Endothelial cell (in vitro differentiated cells): Measurements from ENCODE around the gene UBE2Q1. TPM values are rescaled to one million over a fixed set of nuclear protein-coding genes. Genes with fewer than 3 reads are reported as not detected.

Experiments used
- DNase-seq: peaks from one replicate; pipeline ENCODE4 v3.0.0; 2021; ENCODE audit warnings: low spot score
- H3K27ac Mint-ChIP-seq: one replicate; pipeline ENCODE4 v1.8.0; 2021; ENCODE audit warnings: mixed read lengths, inconsistent platforms; ENCODE audit not compliant: unreplicated experiment
- H3K27me3 Mint-ChIP-seq: one replicate; pipeline ENCODE4 v1.8.0; 2021; ENCODE audit warnings: mild to moderate bottlenecking, moderate library complexity, mixed read lengths, inconsistent platforms; ENCODE audit not compliant: unreplicated experiment
- H3K36me3 Mint-ChIP-seq: one replicate; pipeline ENCODE4 v1.8.0; 2021; ENCODE audit warnings: mild to moderate bottlenecking, low read depth, mixed read lengths, inconsistent platforms; ENCODE audit not compliant: unreplicated experiment
- H3K4me1 Mint-ChIP-seq: one replicate; pipeline ENCODE4 v1.8.0; 2021; ENCODE audit warnings: mild to moderate bottlenecking, mixed read lengths, inconsistent platforms; ENCODE audit not compliant: unreplicated experiment
- H3K4me3 Mint-ChIP-seq: one replicate; pipeline ENCODE4 v1.8.0; 2021; ENCODE audit warnings: mild to moderate bottlenecking, mixed read lengths, inconsistent platforms; ENCODE audit not compliant: unreplicated experiment
- H3K9me3 Mint-ChIP-seq: one replicate; pipeline ENCODE4 v1.8.0; 2021; ENCODE audit warnings: mixed read lengths, inconsistent platforms; ENCODE audit not compliant: unreplicated experiment
- CTCF ChIP-seq: fragments of 200-600 bp; sonication (generic); IDR thresholded peaks from one replicate; pipeline ENCODE4 v1.5.0; 2021; ENCODE audit warnings: antibody characterized with exemption; ENCODE audit not compliant: unreplicated experiment
- total RNA-seq: library from RNA; stranded (reverse); fragmentation: NEBNext Ultra II Directional; extraction: Animal tissue kit (Norgen Biotek cat#: 25700); gene quantifications from one replicate; pipeline ENCODE4 v1.2.1, GENCODE V29; 2021; ENCODE audit not compliant: unreplicated experiment

Gene UBE2Q1
- total RNA-seq, 1 donor from 2014 or later, result 73.9 TPM

GRCh38 chr1:154549202-154549770 lies 9.2 kb downstream of the UBE2Q1 start:
- Mint-ChIP-seq H3K27ac (no peak overlapping the region), H3K9me3 (no peaks in the 10 kb centered on the region), H3K36me3 (peaks cover 58% of the 10 kb centered on the region), H3K4me1 (peaks cover 16% of the 10 kb centered on the region), H3K27me3 (peaks cover 4% of the 10 kb centered on the region), H3K4me3 (no peak overlapping the region)
- TF ChIP-seq CTCF, result no peak
- no peak for DNase-seq

- DNase-seq, result no peak
- no peak for TF ChIP-seq CTCF
- H3K27ac Mint-ChIP-seq, result peak overlapping the region; percentile 55
- peaks cover 6% of the 10 kb centered on the region for H3K27me3 Mint-ChIP-seq
- H3K4me3 Mint-ChIP-seq, result no peak overlapping the region
- no peaks in the 10 kb centered on the region for H3K9me3 Mint-ChIP-seq
- peaks cover 48% of the 10 kb centered on the region for H3K36me3 Mint-ChIP-seq
- H3K4me1 Mint-ChIP-seq, result peaks cover 28% of the 10 kb centered on the region
These were observed 10.4 kb downstream of the UBE2Q1 start for GRCh38 chr1:154548028-154548427.

- Mint-ChIP-seq H3K4me1 (peaks cover 31% of the 10 kb centered on the region), H3K36me3 (peaks cover 45% of the 10 kb centered on the region), H3K27me3 (peaks cover 8% of the 10 kb centered on the region), H3K4me3 (no peak overlapping the region), H3K9me3 (no peaks in the 10 kb centered on the region), H3K27ac (no peak overlapping the region)
- no peak for DNase-seq
- TF ChIP-seq CTCF, result no peak
These were observed 11.2 kb downstream of the UBE2Q1 start for GRCh38 chr1:154547105-154547732.

- peak; percentile 81 for TF ChIP-seq CTCF
- DNase-seq, result peak; percentile 77
- H3K4me1 Mint-ChIP-seq, result peaks cover 31% of the 10 kb centered on the region
- H3K27ac Mint-ChIP-seq, result no peak overlapping the region
- H3K27me3 Mint-ChIP-seq, result peaks cover 8% of the 10 kb centered on the region
- H3K36me3 Mint-ChIP-seq, result peaks cover 41% of the 10 kb centered on the region
- no peak overlapping the region for H3K4me3 Mint-ChIP-seq
- no peaks in the 10 kb centered on the region for H3K9me3 Mint-ChIP-seq
These were observed 12.0 kb downstream of the UBE2Q1 start for GRCh38 chr1:154546264-154547063.

GRCh38 chr1:154541231-154541630 lies 17.2 kb downstream of the UBE2Q1 start:
- Mint-ChIP-seq H3K9me3 (no peaks in the 10 kb centered on the region), H3K27me3 (peaks cover 9% of the 10 kb centered on the region)
- no peak for DNase-seq

More at GRCh38 chr1:154541231-154541630, 17.2 kb downstream of the UBE2Q1 start:
- H3K4me3 Mint-ChIP-seq, result no peak overlapping the region
- peaks cover 25% of the 10 kb centered on the region for H3K36me3 Mint-ChIP-seq
- peaks cover 39% of the 10 kb centered on the region for H3K4me1 Mint-ChIP-seq
- TF ChIP-seq CTCF, result no peak
- H3K27ac Mint-ChIP-seq, result no peak overlapping the region
